GM18907 (cell line): Measurements from ENCODE around the gene PM20D1.

ENCODE experiments used
- ATAC-seq: cut with Tn5 transposase; IDR thresholded peaks from one replicate; pipeline ENCODE4 v1.9.1; 2021; ENCODE audit warnings: mild to moderate bottlenecking, moderate library complexity; ENCODE audit not compliant: unreplicated experiment

The PM20D1 gene

DNA sequence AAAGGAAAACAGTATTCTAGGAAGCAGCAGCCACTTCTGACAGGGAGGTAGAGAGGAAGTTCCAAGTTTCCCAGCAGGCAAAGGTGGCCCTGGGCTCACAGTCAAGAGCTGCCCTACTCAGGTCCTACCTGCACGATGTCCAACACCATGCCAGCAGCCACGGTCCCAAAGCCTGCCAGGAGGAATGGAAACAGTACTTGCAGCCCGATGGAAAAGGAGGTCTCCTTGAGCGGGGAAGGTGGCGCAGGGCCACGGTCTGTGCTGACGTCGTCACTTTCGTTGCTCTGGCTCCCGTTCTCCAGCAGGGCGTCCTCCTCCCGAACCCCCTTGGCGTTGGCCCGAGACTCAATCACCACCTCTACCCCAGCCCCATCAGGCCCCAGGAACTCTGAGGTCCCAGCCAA, 40.0 kb downstream of the PM20D1 start:
- ATAC-seq: no peak

DNA sequence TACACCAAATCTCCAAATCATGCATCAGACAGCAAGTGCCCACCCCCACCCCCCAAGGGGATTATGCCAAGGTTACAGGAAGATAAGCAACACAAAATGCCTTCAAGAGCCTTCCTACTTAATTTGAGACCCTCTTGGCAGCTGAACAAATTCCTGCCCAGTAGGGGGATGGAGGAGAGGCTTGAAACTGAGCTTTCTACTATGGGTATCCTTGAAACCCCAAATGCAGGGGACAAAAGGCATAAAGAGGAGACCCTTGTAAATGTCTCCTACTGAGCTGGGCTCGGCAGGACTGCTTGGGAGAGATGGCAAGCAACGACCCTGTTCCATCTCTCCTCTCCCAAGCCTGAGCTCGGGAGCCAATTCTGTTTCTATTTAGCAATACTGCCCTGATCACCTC, 40.5 kb downstream of the PM20D1 start:
- no peak for ATAC-seq

DNA sequence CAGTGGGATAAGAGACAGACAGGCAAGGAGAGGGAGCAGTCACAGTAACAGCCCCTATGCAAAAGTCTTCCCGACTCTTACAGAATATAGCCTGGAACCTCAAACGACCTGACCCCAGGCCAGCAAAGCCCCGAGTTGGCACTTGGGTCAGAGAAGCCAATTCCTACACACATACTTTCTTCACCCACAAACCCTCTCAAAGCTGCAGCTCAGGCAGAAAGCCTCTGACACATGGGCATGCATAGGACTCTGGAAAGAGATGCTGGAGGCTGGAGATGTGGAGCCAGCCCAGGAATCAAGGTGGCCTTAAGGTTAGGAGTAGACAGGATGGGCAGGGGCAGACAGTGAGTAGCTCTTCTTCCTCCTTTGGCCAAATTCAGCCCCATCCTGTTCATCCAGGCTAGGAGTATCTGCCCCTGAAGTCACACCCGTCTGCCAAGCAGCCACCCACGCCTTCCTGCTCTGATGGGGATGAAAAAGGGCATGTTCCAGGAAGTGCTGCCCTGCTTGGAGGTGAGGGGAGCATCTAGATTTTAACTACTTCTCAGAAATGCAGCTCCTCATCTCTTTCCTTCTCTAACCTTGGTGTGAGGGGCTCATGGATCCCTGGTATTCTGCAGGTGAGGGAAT, 44.7 kb downstream of the PM20D1 start:
- ATAC-seq: no peak

DNA sequence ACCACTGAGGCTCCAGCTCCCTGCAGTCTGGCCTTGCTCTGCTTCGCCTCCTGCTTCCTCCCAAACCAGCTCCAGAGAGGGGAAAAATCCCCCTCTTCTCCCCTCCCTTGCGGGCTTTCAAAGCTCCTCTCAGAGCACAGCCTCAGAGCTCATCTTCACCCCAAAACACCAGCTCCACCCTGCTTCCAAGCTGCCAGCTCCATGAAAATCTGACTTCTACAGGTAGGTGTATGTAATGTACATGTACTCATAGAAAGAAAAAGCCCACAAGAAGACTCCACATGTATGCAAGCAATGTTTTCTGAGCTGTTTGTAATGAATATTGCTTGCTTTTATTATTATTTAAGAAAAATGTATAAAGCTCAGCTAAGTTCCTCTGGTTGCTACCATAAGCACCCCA, 45.3 kb downstream of the PM20D1 start:
- ATAC-seq: no peak

DNA sequence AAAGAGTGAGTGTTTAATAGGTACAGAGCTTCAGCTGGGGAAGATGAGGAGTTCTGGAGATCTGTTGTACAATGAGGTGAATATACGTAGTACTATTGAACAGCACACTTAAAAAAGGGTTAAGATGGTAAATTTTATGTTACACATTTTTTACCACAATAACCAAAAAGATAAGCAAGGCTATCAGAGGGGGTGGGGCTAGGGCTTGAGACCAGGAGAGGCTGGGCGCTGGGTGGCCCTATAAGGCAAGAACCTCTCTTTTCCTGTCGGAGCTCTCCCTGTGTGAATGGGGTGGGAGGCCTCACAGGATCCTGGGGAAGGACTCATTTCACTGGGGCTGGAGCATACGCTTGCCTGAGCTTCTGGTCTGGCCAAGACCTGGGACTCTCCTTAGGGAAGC, 45.9 kb downstream of the PM20D1 start:
- ATAC-seq: no peak

DNA sequence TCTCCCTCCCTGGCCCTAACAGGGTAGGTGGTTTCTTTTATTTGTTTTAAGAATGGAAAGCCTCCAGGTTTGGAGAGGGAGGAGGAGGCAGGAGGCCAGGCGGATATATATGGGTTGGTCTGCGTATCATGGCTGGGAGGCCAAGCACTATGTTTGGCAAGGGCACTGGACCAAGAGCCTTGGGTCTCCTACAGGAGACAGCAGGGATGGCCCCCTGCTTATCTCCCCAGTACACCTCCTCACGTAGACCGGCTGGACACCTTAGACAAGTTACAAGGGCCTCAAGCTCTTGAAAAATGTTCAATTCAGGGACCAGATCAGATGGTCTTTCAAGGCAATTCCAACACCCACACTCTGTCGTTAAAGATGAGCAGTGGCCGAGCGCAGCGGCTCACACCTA, 47.9 kb downstream of the PM20D1 start:
- ATAC-seq: no peak

DNA sequence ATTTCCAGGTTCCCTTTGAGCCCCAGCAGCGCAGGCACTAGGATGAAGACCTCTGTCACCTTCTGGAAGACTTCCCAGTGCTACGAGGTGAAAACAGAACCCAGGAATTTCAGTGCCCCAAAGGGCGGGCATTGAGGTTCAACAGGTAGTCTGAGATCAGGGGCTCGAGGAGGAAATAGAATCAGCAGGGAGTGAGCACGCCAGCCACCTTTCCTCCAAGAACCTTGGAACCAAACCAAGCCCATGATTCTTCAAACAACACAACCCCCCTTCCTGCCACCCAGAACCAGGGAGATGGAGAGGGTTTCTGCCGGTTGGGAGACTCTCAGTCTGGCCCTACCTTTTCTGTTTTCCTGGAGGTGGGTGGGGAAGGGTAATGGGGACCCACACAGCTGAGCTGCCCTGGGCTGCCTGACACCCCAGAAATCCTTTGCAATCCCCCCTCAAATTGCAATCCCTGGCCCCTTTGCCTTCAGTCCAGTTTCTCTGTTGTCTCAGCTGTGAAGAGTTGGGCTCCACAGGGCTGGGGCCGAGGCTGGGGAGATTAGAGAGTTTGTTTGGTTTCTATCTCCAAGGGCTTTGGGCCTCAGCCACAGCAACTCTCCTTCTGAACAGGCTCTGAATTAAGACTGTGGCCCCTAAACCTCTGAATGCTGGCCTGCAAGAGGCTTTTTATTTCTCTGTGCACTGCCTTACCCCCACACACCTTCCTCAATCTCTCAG, 48.8 kb downstream of the PM20D1 start:
- ATAC-seq: no peak

DNA sequence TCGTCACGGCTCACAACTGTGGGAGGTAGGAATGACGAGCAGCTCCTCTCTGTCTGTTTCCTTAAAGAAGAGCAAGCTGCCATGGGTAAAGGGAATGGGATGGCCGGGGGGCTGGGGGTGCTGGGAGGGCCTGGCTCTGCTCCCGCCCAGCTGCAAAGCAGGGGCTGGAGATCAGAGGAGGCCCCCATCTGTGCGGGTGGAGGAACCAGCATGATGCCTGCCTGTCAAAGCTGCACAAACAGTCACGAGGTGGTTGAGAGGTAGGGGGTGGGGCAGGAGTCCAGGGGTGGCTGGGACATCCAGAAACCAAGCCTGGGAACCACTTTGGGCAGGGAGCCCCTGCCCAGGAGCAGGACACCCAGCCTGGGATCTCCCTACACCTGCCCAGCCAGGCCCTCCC, 49.5 kb downstream of the PM20D1 start:
- no peak for ATAC-seq

DNA sequence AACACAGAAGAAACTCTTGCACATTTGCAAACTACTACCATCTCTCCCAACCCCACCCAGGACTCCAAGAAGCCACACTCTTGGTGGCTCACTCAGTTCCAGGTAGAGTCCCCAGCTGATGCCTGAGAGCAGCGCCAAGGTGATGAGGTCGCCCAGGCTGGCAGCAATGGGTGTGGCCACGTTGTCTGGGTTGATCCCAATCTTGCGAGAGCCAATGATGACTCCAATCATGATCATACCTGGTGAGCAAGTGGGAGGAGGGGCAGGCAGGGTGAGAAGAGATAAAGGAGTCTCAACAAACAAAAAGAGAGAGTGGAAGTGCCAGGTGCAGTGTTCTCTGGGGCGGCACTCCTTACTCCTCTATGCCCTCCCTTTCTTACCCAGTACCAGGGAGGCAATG, 51.4 kb downstream of the PM20D1 start:
- no peak for ATAC-seq

DNA sequence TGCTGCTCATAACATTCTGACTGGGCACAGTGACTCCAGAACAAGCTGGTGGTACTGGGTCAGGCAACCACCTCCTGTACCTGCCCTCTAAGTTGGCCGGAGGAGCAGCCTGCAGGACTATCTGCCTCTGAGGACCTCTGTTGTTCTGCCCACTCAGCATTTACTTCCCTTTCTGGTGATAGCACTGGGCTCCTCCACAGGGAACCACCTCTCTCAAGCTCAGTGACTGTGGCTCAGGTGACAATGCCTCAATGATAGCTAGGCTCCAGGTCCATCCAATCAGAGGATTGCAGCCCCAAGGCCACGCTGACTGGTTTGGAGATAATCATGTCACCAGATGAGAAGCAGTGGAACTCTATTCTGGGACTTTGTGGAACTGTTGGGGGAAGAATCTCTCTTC, 52.8 kb downstream of the PM20D1 start:
- no peak for ATAC-seq

DNA sequence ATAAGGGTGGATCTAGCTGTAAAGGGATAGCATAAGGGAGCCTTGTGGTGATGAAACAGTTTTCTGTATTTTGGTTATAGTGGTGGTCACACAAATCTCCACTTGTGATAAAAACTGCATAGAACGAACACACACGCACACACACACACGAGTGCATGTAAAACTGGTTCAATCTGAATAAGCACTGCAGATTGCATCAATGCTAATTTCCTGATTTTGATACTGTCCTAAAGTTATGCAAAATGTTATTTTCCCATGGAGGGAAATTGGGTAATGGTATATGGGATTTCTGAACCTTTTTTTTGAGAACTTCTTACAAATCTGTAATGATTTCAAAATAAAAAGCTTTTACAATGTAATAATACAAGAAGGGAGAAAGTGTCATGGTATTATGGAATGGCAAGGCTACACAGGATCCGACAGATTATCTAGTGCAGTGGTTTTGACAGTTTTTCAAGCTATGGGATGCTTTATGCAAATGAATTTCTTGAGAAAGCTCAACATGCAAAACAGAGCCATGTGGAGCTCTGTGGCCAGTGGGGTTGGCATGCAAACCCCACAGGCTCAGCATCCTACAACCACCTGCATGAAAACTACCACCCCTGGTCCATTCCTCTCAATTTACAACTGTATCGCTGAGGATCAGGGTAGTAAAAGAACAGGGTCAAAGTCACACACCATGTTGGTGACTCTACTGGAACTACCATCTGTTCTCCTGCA, 55.8 kb downstream of the PM20D1 start:
- peak; percentile 51 for ATAC-seq

DNA sequence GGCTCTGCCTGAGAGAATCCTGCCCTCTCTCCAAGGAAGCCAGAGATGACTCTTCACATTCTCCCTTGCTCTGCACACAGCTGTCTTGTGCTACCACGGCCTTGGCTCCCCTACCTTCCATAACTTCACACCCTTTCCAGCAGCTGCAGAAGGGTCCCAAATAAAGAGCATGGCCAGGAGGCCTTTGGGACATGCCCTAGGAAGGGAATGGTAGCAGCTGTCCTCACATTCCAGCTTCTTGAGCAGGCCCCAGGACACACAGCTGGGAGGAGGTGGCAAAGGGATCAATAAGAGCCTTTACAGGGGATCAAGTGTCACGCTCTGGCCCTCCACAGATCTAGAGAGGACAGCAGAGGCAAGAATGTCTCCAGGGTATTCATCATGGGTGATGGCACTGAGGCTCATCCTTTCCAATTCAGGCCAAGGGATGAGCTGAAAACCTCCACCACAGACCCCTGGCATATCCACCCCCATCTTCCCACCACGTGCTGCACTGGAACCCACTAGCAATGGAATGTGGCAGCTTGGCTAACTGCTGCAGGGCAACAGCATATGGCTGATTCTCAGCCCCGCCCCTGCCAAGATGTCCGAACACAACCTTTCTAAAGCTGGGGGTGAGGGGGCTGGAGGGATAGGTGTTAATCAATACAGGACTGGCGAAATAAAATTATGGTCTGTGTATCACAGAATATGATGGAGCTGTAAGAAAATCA, 56.8 kb downstream of the PM20D1 start:
- ATAC-seq: peak; percentile 16

DNA sequence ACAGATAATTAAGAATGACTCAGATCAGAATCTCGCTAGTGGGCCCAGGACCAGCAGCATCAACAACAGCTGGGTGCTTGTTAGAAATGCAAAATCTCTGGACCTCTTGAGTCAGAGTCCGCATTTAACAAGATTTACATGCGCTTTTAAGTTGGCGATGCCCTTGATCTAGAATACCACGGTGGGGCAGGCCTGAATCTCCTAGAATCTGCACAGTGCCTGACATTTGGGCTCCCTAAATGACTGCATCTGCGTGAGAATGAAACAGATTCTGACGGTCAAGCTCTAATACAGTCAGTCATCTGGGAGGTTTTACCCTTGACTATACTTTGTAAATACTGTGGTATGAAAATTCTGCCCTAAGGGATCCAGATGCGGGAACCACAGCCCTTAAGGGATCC, 57.5 kb downstream of the PM20D1 start:
- peak; percentile 63 for ATAC-seq

DNA sequence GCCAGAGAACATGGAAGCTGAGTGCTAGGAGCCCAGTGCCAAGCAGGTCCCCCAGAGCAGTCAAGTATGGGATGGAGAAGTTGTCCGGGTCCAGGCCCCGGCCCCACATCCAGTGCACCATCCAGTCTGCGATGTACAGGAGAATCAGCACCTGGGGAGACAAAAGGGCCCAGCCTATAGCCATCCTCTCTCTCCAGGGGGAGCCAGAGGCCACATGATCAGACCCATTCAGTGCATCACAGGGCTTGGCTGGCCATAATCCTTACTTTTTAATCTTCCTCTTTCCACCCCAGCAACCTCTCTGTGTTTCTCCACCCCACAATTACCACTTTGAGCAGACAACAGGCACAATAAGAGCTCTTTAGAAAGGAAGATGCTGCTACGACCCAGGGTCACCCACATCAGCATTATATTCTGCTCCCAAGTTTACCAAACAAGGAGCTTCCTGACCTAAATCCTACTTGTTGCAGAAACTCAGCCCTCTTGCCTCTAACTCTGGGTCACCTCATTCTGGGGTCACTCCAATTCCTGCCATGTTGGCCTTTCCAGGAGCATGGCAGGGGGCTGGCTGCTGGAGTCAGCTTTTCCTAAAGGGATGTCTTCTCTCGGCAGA, 58.3 kb downstream of the PM20D1 start:
- ATAC-seq: peak; percentile 47

DNA sequence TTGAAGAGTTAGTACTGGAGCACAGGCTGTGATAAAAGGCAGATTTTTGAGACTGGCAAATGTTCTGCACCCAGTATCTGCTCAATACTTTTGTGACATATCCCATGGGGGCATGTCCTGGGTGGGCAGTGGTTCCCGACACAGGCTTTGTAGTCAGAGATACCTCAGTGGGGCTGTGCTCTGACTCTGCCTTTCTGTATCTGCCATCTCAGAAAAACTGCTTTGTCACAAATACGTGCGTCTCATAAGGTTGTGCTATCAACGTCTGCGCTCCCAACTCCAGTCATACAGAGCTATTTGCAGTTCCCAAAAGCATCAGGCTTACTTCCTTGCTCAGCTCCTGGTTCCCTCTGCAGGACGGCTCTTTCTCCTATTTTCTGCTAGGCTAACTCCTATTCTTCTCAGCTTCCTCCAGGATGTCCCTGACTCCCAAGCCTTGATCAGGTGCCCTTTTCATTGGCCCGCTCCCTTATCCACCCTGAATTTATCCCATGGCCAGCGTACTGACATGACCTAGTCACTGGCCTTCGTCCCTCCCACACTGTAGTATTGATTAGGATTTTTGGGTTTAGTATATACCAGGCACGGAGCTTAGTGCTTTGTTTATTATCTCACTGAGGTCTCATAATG, 62.5 kb downstream of the PM20D1 start:
- no peak for ATAC-seq

DNA sequence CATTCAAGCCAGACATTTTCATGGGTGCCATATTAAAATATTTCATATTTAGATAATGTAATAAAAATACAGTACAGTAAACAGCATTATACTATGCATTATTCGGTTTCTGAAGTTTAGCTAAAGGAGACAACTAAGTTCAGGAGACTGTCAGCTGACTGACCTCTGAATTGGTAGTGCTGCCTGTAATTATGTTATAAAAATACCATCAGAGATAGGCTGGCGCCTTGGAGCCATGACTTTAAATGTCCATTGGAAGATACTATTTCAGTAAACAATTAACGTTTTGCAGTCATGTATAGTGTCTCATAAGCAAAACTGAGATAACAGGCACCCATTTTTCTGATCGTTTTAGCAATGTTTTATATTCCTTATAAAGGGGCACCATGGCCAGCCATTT, 63.3 kb downstream of the PM20D1 start:
- ATAC-seq: no peak

DNA sequence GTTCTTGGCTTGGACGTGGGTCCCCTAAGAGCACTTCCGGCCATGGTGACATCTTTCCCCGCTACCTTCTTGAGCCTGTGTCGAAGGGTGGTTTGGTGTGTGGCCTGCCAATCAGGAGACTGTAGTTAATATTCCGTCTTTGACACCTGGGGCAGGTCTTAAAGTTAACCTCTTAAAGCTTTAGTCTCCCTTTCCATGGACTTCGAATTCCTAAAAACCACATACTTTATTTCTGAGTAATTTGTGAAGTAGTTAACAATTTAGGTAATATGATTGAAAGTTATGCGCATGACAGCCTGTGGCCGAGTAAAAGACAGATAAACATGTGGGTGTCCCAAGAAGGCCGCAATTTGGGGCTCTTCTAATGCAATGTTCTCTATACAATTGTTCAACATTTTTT, 64.5 kb downstream of the PM20D1 start:
- ATAC-seq: no peak

DNA sequence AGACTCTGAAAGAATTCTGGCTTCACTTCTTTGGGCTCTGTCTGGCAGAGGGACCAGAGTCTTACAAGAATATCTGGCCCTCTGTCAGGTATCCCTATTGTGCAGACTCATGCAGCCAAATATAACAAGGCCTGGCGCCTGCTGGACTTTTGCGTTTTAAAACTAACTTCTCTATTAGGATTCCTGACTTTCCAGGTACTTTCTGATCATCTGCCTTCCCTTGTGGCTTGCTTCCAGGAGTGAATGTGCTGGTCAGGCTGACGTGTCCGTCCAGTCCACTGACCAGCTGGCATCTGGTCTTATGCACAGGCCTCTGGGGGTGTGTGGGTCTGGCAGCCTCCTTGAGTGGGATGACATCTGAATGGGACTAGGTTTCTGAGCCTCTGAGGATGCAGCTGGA, 66.0 kb downstream of the PM20D1 start:
- no peak for ATAC-seq

DNA sequence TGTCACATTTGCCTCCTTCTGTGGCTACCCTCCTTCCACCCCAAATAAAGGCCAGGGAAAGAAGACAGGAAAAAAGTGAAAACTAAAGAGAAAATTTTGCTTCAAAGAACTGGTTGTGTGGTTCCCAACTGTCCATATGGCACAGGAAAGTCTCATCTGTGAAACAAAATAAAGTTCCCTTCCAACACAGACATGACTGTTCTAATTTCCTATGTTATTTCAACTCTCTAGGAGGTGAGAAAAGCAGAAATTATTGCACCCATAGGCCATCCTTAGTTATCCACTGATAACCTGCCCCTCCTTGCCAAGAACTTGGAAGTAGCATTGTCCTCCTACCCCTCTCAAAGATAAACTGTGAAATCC, 66.5 kb downstream of the PM20D1 start:
- ATAC-seq: no peak

DNA sequence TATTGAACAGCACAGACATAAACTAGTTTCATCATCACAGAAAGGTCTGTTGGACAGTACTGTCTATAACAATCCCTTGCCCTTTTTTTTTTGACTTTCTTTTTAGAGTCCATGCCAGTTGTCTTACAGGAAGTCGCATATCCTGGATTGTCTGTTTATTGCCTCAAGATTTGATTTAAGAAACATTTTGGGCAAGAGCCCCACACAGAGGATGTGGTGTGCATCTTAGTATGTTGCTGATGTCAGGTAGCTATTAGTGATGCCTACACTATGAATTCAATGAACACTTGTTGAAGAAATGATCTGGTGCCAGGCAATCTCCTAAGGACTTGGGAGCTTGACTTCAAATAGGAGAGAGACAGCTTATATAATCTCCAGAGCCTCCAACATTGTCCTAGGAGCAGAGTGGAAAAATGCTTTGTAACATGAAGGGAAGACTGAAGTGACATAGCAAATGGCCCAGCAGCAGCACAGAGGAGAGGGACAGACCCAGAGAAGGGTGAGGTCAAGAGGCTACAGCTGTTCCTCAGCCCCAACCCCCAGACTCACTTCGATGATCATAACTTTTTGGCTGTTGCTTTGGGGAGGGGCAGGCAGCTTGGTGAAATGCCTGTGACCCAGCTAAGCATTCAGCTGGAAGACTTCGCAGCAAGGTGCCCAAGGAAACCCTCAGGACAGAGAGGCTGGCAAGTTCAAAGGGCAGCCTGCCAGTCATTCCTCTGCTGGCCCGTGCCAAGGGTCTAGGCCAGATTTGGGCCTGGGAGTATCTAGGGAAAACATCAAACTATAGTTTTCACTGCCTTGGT, 67.1 kb downstream of the PM20D1 start:
- no peak for ATAC-seq
